Right forelimb (tissue), 1 donor: Measurements from ENCODE around the gene KPNA5.
"Not testable (repeated sequence)": the region's sequence is repeated elsewhere in the genome, so short reads cannot be mapped to it uniquely, and the experiment has no call there.

Experiments used
- DNase-seq: peaks from one replicate; pipeline ENCODE4 v3.0.0-alpha.2; 2018

Gene KPNA5

DNA sequence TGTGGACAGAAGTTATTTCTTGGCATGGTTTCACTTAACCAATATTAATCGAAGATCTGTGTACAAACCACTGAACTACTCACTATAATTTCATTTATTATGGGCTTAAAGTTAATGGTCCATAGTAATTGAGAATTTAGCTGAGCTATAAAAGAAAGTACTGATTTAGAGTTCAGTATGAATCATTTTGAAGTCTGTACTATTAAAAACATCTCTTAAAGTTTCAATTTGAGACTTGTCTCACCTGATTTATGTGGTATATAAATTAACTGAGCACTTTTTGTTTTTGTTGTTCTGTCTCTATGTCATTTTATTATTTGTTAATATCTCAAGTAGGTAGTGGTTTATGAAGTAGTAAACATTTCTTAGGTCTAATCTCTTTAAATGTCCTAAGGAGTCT, 24.9 kb downstream of the KPNA5 start:
- no peak for DNase-seq

DNA sequence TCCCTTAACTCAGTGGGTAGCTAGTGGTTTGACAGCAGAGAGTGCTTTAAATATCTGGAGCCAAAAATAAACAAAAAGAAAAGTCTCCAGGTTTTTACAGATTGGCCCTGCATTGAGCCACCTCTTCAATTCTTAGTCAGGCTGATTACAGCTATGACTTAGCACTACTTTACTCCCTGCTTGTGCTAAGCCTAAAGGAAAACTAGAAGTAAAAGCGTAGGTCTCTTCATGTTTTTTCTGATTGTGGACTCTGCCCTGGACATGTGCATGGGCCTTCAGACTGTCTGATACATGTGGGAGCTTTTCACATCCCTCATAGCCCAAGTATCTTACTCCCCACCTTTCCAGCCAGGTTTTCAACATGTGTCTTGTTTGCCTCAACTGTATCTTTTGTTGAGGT, 33.3 kb downstream of the KPNA5 start:
- no peak for DNase-seq

DNA sequence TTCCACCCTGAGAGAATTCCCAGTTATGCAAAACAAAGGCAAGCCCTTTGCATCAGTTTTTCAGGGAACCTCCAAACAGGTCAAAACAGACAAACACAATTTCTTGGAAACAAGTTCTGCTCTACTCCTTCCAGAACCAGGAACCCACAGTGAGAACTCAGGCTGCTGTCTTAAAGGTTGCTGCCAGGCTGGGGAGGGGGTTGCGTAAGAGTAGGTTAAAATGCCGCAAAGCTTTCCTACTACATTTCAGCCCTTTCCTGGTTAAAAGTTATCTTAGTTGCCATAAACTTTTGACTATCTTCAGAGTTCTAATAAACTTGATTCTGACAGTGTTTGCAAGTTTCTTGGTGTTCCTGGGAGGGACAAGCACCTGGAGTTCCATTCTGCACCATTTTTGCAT, 33.8 kb downstream of the KPNA5 start:
- DNase-seq, result no peak

DNA sequence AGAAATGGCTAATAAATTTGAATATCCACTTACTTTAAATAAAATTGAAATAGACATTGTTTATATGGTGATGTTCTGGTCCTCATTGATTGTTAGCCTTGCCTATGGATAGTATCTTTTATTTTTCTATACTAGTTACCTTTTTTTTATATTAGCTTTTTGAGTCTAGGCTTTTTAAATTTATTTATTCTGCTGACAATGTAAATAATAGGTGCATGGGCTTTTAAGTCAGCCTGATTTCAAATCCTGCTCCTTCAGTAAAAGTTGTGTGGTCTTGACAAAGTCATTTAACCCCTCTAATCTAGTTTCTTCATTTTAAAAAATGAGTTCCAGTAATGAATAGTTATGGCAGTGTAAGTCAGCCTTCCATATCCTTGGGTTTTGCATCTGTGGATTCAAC, 45.9 kb downstream of the KPNA5 start:
- no peak for DNase-seq

DNA sequence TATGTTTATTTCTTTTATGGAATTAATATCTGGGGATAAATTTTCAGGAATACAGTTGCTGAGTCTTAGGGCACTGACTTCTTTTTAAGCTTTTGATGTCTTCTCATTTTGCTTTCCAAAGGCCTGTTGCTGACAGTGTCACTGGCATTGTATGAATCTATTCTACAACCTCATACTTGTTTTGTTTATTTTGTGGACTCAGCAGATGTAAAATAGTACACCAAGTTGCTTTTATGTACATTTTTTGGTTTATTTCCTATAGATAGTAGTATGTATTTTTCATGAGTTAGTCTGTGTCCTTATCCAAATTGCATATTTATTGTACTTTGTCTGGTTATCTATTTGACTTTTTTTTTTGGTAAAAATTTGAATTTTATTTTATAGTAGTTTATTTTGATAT, 49.5 kb downstream of the KPNA5 start:
- DNase-seq, result no peak

DNA sequence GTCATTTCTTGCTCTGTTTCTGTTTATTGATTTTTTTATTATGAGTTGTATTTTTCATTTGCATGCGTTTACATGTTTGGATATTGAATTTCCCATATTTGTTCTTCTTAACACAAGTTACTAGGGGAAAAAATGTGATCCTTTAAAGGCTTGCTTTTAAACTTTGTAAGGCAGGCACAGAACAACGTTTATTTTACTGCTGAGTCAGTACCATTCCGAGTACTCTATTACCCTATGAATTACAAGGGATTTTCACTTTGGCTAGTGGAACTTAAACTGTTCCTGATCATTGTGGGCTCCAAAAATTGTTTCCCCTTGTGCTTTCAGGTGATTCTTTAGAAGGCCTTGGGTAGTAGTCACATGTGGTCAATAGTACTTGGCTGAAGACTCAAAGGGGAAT, 56.0 kb downstream of the KPNA5 start:
- no peak for DNase-seq

DNA sequence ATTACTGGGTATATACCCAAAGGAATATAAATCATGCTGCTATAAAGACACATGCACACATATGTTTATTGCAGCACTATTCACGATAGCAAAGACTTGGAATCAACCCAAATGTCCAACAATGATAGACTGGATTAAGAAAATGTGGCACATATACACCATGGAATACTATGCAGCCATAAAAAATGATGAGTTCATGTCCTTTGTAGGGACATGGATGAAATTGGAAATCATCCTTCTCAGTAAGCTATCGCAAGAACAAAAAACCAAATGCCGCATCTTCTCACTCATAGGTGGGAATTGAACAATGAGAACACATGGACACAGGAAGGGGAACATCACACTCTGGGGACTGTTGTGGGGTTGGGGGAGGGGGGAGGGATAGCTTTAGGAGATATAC, 59.5 kb downstream of the KPNA5 start:
- DNase-seq, result not testable (repeated sequence)

DNA sequence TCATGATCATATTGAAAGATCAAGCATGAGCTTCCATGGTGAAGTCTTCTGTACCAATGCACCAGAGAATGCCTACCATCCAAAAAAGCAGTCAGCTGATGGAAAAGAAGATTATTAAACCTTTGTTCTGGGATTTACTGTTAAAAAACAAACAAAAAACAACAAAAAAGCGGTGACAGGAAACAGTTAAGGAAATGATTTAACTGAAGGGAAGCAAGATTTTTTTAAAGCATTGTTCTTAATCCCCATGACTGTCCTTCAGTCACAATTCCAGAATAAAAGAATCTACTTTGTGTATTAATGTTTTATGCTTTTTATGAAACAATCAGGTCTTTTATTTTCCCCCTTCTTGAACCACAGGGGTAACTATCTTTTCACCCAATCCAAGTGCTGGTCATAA, 60.6 kb downstream of the KPNA5 start:
- DNase-seq, result no peak

DNA sequence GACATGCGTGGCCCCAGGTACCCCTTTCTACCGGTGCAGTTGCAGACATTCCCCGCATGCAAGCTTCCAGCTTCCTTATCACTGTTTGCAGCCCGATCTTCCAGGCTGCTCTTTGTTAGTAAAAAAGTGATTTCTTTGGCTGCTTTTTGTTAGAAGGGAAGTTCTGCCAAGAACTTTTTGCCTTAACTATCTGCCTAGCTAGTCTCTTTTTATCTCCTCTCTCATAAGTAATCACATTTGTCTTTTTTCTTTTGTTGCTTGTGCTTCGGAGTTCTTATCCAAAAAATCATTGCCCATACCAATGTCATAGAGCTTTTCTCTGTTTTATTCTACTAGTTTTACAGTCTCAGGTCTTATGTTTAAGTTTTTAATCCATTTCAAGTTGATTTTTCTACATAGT, 64.2 kb downstream of the KPNA5 start:
- no peak for DNase-seq

DNA sequence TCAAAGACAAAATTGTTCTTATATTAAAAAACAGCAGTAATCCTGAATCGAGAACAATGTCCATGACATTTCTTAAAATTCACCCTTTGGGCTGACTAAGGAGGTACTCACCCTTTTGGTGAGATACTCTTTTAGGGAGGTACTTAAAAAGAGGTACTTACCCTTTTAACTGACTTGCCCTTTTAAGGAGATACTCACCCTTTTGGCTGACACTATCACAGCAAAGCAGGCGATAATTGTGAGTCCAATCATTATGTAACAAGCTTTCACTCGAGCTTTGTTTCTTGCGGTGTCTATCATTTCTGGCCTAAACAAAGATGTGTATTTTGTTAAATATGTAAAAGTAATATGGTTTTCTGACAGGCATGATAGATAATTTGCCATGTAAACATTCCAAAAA, 80.8 kb downstream of the KPNA5 start:
- no peak for DNase-seq

DNA sequence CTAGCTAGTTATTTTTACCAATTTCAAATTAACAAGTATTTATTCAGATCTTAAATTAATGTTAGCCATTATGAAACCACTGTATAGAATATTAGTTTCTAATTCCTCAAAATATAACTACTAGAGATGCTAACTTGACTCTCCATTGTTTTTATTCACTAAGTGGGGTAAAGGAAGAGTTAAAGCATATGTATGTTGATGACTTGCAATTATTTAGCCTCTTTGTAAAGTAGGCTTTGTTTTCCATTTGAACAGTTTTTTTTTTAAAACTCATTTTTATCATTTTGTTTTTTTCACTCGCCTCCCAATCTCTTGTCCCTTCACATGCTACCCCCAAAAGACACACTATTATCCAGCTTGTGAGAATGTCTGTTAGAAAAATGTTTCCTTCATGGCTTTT, 81.2 kb downstream of the KPNA5 start:
- no peak for DNase-seq

DNA sequence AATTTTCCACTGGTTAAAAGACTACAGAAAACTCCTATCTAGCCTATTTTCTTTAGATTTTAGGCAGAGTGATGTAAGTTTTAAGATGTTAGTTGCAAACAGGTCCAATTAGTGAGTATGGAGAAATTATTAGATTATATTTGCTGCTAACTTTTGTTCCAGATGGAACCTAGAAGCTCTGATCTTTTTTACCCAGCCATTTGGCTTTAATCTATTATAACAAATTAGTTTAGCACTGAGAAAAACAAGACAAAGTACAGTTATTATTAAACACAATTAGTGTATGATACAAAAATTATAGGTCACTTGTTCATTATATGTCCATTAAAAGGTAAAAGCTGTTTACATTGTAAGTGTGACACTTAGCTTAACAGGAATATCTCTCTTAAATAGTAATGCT, 82.0 kb downstream of the KPNA5 start:
- no peak for DNase-seq

DNA sequence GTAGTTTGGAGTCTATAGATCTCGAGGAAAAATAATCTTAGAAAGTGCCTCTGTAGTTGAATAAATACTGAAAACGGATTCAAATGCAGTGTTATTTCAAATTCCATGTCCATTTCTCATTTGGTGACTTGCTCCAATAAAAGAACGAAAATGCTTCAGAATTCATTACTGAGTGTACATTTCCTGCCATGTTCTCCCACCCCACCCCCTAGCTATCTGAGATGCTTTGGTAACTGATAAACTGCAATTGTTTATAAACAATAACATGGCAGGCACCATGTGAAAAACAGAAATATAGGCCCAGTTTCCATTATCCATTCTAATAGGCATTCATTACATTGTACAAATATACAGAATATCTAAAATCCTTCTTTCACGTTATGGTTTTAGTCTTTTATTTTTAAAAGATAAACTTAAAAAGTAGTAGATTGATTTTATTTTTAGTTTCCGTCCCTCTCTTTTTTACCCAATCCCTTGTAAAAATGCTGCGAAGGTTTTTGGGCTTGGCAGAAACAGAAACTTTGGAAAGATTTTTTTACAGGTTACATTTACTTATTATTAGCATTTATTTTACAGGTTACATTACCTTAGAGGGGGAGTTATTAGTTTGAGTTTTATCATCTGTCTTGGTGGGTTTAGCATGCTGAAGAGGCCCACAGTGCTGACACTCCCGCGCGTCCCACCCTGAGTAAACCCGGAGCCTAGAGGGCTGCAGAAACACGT, 83.1 kb downstream of the KPNA5 start:
- DNase-seq, result no peak

DNA sequence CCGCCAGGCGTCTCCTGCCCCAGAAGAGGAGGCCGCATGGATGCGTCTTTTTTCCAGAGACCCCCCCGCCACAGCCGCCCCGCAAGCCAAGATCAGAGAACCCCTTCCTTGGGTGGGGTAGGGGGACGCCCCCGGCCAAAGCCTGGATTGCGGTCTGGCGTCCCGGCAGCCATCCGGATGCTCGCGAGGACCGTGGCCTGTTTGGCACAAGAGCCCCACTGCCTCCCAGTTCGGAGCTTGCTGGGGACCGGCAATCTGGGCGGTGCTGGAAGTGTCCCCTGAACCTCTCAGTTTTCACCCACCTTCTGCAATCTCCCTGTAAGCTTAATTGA, 83.6 kb downstream of the KPNA5 start:
- DNase-seq, result peak; percentile 51

DNA sequence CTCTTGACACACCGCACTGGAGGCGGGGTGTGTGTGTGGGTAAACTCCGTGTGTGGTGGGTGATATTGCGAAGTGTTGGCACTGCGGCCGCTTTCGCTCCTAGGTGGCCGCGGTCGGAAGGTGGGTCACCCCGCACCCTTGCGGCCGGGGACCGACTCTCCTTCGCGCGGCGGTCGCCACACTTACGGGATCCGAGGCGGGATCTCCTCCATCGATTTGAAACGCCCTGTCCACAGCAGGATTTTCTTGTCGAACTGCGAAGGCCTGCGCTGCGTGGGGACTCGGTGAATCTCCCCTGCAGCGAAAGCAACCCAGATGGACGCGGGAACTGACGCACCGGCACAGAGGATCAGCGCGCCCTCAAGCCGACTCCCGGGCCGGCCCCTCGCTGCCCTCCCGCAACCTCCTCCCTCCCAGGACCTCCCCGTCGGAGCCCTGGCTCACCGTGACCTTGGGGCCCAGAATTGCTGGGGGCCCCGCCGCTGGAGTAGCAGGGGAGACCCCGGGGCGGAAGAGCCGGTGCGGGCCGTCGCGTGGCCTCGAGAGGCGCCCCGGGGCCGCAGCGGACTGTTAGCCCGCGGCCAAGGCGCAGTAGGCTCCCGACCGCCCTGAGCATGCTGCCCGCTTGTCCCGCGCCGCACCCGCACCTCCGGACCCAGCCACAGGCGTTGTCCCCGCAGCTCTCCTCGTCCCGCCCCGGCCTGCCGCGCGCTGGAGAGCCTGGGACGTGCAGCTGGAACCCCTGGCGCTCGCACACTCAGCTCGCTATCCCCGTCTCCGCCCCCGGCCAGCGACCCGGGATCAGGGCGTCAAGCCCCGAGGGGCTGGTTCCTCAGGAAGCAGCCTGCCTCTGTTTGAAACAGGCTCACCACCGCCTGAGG, 84.2 kb downstream of the KPNA5 start, which contains the start of gene FAM162B:
Gene FAM162B, minus strand, starts transcription at position 759 of the 881 bp plus-strand sequence. Its CDS starts 143 bp downstream, at position 616.
- DNase-seq, result peak; percentile 53

DNA sequence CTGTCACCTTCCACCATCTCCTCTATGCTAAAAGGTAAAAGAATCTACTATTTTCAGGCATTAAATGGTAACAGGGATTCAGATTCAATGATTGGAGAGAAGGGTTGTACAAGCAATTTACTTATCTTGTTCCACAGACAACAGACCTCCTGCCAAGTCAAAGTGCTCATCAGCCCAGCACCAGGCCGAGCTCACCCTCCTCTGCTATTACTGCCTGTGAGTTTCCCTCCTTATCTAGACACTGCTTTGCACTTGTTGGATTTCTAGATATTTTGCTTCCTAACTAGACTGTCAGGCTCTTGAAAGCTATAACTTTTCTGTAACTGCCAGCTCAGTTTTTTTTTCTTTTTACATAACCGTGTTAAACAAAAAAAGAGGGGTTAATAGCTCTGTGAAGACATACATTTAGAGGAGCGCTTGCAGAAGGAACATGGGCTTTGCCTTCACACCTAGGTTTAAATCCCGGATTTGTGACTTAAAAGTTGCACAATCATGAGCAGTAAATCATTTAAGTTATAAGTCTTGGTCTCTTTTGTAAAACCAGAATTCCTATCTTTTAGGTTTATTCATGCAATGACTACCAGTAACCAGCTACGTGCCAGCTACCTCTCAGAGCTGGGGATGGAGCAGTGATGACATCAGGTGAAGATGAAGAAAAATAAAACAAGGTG, 85.6 kb downstream of the KPNA5 start:
- no peak for DNase-seq

DNA sequence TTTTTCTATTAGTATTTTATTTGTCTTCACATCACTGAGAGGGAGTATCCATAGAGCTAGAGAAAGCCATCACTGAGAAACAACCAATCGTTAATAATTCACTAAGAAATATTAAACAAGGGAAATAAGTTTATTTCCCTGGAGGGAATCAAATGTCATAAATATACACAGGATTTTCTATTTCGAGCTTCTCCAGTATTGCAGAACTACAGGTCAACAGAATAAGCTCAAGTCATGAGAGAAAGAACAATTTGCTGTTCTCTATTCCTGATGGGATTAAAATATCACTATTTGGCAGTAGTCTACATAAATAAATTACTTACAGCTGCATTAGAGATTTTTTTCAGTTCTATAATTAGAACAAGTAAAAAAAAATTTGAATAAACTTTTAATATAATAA, 86.7 kb downstream of the KPNA5 start:
- no peak for DNase-seq

DNA sequence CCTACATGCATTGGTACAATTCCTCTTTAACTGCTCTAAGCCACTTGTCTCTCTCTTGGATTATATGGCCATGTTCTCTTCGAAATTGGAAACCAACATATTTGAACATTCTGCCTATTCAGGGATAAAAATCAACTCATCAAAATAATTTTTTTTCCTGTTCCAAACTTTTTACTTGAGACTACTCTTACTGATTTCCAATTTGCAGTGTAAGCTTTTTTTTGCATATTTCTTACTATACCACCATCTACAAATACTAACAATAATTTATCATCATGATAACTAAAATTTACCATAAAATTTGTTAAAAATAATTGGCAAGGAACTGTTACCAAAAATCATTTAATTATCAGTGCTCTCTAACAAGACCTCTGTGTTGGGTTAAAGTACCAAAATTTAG, 91.4 kb downstream of the KPNA5 start:
- DNase-seq, result no peak

DNA sequence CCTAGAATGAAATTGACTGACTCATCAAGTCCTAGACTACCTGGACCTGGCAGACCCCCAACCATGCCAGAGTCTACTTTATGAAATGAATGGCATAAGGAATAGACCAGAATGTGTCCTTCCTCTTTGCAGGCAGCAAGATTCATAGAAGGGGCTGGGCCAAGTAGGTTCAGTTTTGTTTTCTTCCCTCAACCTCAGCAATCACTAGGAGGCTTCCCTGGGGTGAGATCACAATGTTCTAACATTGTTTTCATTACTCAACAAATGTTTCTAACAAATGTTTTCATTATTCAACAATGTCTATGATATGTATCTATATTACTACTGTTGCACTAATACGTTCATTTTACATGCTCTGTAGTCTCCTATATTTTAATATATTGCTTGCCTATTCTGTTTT, 92.9 kb downstream of the KPNA5 start:
- DNase-seq, result no peak

DNA sequence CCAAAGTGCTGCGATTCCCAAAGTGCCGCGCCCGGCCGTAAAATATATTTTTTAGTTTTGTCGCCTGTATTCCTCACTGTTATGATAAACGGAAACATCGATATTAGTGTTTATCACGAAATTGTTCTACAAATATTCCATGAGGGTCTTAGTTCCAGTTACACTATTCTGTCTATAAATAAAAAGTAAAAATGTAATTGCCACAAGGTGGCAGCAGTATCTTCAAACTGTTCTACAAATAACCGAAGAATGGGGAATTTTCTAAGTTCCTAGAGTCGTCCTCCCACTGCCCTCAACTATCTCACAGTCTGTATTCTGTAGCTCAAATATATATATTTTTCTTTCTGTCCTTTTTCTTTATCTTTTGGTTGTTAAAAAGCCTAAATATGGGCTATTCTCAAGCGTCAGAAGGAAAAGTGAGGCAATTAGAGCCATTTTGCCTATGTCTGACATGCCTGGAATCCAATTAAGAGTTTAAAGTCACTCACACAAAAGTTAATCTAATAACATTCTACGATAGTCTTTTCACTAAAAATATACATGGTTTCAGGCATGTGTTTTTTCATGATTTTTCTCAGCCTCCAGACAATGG, 98.7 kb downstream of the KPNA5 start:
- DNase-seq, result no peak

DNA sequence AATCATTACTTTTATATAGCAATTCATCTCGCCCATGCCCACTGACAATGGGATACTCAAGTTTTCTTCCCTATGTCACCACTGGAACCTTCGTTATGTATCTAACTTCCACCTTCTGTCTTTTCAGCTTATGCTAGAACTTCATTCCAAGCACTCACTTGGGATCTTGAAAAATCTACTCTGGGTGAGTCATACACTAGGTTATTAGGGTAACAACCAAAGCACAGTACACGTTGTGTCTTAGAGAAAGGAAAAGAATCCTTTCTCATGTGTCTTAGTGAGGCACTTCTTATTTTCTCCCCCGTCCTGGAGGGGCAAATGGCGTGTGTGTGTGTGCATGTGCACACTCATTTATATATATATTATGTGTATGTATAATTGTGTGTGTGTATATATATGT, 102.8 kb downstream of the KPNA5 start:
- no peak for DNase-seq
